C4-2B (cell line): ENCODE results near the gene DTHD1.

Experiments
- H3K27ac ChIP-seq: fragments of 450-650 bp; 2 replicates; pipeline ENCODE4 v1.5.1; 2017
- ZFX ChIP-seq: fragments of 450-650 bp; IDR thresholded peaks from 2 replicates; pipeline ENCODE4 v1.6.1; 2017
- TF ChIP-seq, protein P1 (sequence below): fragments of 450-650 bp; conservative IDR thresholded peaks from 2 replicates; pipeline ENCODE4 v1.5.1; 2017; ENCODE audit warnings: mild to moderate bottlenecking

DTHD1 gene

DNA sequence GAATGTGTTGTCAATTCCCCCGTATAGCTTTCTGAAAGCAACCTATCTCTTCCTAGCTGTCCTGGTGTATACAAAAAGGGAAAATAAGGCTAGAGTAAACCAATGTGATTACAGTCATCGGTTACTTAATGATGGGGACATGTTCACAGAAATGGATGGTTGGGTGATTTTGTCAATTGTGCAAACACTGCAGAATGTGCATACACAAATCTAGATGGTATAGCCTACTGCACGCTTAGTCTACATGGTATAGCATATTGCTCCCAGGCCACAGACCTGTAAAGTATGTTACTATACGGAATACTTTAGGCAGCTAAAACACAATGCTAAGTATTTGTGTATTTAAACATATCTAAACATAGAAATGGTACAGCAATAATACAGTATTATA is 5.1 kb downstream of the DTHD1 start:
- H3K27ac ChIP-seq: no peak overlapping the region
- no peak for TF ChIP-seq ZFX
- TF ChIP-seq, protein P1, sequence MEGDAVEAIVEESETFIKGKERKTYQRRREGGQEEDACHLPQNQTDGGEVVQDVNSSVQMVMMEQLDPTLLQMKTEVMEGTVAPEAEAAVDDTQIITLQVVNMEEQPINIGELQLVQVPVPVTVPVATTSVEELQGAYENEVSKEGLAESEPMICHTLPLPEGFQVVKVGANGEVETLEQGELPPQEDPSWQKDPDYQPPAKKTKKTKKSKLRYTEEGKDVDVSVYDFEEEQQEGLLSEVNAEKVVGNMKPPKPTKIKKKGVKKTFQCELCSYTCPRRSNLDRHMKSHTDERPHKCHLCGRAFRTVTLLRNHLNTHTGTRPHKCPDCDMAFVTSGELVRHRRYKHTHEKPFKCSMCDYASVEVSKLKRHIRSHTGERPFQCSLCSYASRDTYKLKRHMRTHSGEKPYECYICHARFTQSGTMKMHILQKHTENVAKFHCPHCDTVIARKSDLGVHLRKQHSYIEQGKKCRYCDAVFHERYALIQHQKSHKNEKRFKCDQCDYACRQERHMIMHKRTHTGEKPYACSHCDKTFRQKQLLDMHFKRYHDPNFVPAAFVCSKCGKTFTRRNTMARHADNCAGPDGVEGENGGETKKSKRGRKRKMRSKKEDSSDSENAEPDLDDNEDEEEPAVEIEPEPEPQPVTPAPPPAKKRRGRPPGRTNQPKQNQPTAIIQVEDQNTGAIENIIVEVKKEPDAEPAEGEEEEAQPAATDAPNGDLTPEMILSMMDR: no peak

DNA sequence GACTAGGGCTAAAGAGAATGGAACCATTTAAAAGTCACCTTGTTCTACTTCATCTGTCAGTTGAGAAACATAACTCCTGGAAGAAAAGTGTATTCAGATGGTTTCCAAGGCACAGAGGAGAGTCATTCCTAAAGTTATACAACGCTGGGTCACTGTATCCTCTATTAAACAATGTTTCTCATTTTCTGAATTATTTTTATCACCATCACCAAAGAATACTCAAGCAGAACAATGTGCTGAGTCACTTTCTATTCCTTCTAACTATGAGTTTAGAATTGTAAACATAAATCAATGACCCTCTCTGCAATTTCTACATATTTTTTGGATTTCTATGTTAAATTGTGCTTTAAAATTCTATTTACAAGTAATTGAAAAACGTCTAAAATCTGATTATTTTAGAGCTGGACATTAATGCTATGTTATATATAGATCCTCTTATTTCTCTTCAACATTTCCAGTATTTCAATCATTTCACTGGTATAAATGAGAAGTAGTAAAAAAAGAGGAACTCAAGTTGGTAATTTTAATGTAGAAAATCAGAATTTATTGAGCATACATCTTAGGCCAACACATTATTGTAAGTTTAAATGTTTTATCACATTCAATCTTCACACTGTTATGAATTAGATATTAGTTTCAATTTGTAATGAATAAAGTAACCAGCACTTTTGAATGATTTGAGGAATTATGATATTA is 7.5 kb downstream of the DTHD1 start:
- TF ChIP-seq ZFX: no peak
- TF ChIP-seq, protein P1: no peak
- no peak overlapping the region for H3K27ac ChIP-seq

DNA sequence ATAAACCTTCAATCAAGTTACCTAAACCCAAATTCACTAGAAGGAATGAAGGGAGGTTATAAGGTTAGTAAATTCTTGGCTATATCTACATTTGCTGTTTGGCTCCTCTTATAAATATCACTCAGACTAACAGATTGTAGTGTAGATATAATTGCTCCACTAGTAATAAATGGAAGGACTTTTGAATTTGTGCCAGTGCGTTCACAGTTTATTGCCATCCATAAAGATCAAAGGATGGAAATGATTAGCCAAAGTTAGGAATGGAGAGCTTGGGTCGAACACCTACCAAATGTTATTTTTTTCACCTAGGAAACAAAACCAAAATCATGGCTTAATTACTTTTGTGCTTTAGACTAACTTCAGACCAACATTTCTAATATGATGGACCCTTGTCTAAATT is 9.2 kb downstream of the DTHD1 start:
- TF ChIP-seq, protein P1: no peak
- TF ChIP-seq ZFX: no peak
- no peak overlapping the region for H3K27ac ChIP-seq

DNA sequence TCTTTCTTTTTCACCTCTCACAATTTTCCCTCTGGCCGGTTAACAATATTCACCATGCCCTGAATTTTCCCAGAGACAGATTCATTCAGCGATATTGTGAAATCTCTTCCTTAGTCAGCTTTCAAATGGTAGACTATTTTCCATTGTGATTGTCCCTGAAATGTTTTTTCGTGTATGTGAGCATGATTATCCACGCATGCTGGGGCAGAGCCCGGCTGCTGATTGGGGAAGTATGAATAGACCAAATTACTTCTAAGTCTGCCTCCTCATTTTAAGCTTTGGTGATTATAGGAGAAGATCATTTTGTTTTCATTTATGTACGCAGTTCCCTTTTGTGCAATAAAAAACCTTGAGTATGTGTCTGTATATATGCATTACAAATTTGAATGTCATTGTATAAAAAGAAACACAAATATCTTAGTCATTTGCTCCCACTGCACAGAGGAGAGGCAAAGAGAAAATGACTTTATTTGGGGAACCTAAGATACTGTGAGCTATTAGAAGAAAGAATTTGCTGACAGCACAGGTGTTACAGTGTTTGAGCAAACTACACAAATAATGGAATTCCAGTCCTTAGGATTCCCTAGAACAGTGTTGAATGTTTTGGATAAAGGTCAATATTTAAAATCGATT is 11.3 kb downstream of the DTHD1 start:
- H3K27ac ChIP-seq: no peak overlapping the region
- TF ChIP-seq, protein P1: no peak
- no peak for TF ChIP-seq ZFX

DNA sequence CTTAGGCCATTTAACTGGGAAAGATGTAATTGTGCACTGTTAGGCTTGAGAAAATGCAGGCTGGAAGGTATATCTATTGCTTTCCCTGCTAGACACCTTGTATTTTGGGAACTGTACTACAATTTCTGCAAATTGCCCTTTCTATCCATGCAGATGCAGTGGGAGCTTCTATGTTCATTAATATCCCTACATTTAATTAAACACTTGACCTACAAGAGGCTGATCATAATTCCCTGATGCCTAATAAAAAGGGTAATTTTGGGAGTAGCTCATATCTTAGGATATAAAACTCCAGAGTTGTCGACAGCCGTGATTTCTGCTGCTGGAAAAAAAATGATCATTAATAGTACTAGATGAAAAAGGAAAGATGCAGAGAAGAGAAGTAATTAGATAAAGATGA is 19.7 kb downstream of the DTHD1 start:
- H3K27ac ChIP-seq: no peak overlapping the region
- TF ChIP-seq, protein P1: no peak
- no peak for TF ChIP-seq ZFX

DNA sequence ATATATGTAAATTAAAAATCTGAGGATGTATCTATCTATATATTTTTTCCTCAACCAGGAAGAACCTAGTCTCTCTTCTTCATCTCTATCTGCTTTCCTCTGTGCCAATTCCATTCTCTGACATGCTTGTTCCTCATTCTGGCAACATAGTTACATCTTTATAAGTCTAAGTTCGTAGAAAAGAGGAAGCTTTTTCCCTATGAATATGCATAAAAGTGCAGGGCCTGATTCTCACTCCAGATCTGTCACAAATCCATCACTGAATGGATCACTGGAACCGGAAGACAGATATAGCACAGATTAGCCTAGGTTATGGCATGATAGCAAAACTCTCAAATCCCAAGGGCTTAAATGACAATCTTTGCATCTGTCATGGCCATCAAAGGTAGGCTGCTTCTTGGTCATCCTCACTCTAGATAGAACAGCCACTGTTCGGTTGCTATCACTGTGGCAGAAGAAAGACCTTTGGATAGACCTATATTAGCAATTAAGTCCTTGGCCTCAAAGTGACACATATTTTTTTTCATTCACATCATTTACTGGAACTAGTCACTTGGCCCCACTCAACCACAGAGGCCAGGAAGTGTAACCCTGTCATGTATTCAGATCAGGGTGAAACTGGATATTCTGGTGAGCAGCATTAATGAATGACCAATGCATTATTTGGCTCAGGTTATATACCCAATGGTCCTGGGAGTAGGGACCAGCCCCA is 22.2 kb downstream of the DTHD1 start:
- TF ChIP-seq, protein P1: no peak
- no peak for TF ChIP-seq ZFX
- H3K27ac ChIP-seq: no peak overlapping the region

DNA sequence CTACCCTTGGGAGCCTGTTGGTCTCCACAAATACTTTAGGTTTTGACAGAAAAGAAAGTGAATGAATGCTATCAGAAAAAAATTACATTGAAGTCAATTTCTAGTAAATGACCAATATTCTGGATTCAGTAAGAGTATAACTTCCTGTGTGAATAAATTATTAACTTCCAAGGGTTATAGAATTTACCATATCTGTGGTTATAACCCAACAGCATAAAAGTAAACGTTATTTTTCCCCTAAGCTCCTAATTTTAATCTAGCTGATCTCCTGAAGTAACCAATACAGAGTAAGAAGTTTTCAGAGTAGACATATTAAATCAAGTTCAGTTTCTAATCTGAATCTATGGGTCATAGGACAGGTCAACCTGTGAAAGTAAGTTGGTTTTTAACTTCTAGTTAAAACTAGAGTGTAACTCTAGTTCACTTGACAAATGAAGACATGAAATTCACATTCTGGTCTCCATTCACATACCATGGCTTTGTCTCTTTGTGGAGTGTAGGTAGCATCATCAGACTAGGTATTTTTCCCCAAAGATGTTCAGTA is 22.8 kb downstream of the DTHD1 start:
- no peak for TF ChIP-seq ZFX
- TF ChIP-seq, protein P1: no peak
- H3K27ac ChIP-seq: no peak overlapping the region
